Liver (tissue), 9 donors: ENCODE results near the gene PEX5L. TPM values are rescaled to one million over a fixed set of nuclear protein-coding genes. Genes with fewer than 3 reads are reported as not detected.

Experiments
- DNase-seq: peaks from one replicate; pipeline ENCODE4 v3.0.0-alpha.2; 2017; ENCODE audit warnings: low spot score
- H3K27ac ChIP-seq, 2 donors: one replicate each; pipeline ENCODE4 v1.7.0; 2013; ENCODE audit warnings: inconsistent platforms in 2 of 2, low read length in 2 of 2, control low read depth in 1 of 2, low read depth in 1 of 2, mild to moderate bottlenecking in 1 of 2
- H3K27me3 ChIP-seq, 4 donors: one replicate each; pipeline versions ENCODE4 v1.6.1 to v1.7.0; 2013; ENCODE audit warnings: low read length in 3 of 4, inconsistent platforms in 1 of 4, mild to moderate bottlenecking in 1 of 4, moderate library complexity in 1 of 4; ENCODE audit not compliant: control insufficient read depth in 4 of 4, insufficient read depth in 4 of 4
- H3K36me3 ChIP-seq, 4 donors: one replicate each; pipeline versions ENCODE4 v1.6.1 to v1.7.0; 2013; ENCODE audit warnings: low read length in 3 of 4, mild to moderate bottlenecking in 3 of 4, low read depth in 1 of 4, moderate library complexity in 1 of 4; ENCODE audit not compliant: control insufficient read depth in 4 of 4, insufficient read depth in 3 of 4
- H3K4me1 ChIP-seq, 4 donors: one replicate each; pipeline versions ENCODE4 v1.6.1 to v1.7.0; 2013; ENCODE audit warnings: low read length in 3 of 4, mild to moderate bottlenecking in 3 of 4, moderate library complexity in 1 of 4; ENCODE audit not compliant: control insufficient read depth in 4 of 4, insufficient read depth in 4 of 4
- H3K4me3 ChIP-seq, 3 donors: one replicate each; pipeline versions ENCODE4 v1.6.1 to v1.7.0; 2013; ENCODE audit warnings: low read length in 3 of 3, control low read depth in 1 of 3, low read depth in 1 of 3, mild to moderate bottlenecking in 1 of 3
- H3K9ac ChIP-seq, 2 donors: one replicate each; pipeline ENCODE4 v1.7.0; 2013; ENCODE audit warnings: low read length in 2 of 2, mild to moderate bottlenecking in 2 of 2, moderate library complexity in 2 of 2, control low read depth in 1 of 2, low read depth in 1 of 2
- H3K9me3 ChIP-seq, 4 donors: one replicate each; pipeline versions ENCODE4 v1.6.1 to v1.7.0; 2013; ENCODE audit warnings: low read length in 3 of 4; ENCODE audit not compliant: control insufficient read depth in 4 of 4
- ATF3 ChIP-seq: IDR thresholded peaks from 2 replicates; pipeline ENCODE4 v1.6.1; 2016; ENCODE audit warnings: antibody characterized with exemption
- FOXA1 ChIP-seq: IDR thresholded peaks from 2 replicates; pipeline ENCODE4 v1.6.1; 2016; ENCODE audit warnings: antibody characterized with exemption
- FOXA2 ChIP-seq: IDR thresholded peaks from 2 replicates; pipeline ENCODE4 v1.6.1; 2016; ENCODE audit warnings: antibody characterized with exemption
- GABPA ChIP-seq, 2 donors: IDR thresholded peaks in 1 of 2; conservative IDR thresholded peaks in 1 of 2; 2 replicates each; pipeline ENCODE4 v1.6.1; 2016; ENCODE audit warnings: antibody characterized with exemption in 2 of 2, mild to moderate bottlenecking in 1 of 2, moderate library complexity in 1 of 2
- HNF4A ChIP-seq, 2 donors: conservative IDR thresholded peaks; 2 replicates each; pipeline ENCODE4 v1.6.1; 2016; ENCODE audit warnings: antibody characterized with exemption in 2 of 2, mild to moderate bottlenecking in 2 of 2
- HNF4G ChIP-seq: IDR thresholded peaks from 2 replicates; pipeline ENCODE4 v1.6.1; 2016; ENCODE audit warnings: antibody characterized with exemption
- JUND ChIP-seq, 2 donors: IDR thresholded peaks; 2 replicates each; pipeline ENCODE4 v1.6.1; 2016; ENCODE audit warnings: antibody characterized with exemption in 2 of 2
- NR2F2 ChIP-seq: IDR thresholded peaks from 2 replicates; pipeline ENCODE4 v1.6.1; 2016; ENCODE audit warnings: antibody characterized with exemption
- REST ChIP-seq: IDR thresholded peaks from 2 replicates; pipeline ENCODE4 v1.6.1; 2016; ENCODE audit warnings: antibody characterized with exemption, mild to moderate bottlenecking
- RXRA ChIP-seq, 2 donors: IDR thresholded peaks; 2 replicates each; pipeline ENCODE4 v1.6.1; 2017 to 2018; ENCODE audit warnings: antibody characterized with exemption in 2 of 2, mild to moderate bottlenecking in 1 of 2
- TAF1 ChIP-seq: conservative IDR thresholded peaks from 2 replicates; pipeline ENCODE4 v1.6.1; 2016; ENCODE audit warnings: antibody characterized with exemption, mild to moderate bottlenecking
- WGBS: extraction: QIAGEN DNeasy Blood & Tissue Kit; methylation state at CpG from one replicate; pipeline ENCODE4 v1.1.7; 2013; 5-methylcytosine and 5-hydroxymethylcytosine counted together
- polyA plus RNA-seq, 2 donors: library from polyadenylated mRNA; stranded (reverse) in 1 of 2; unstranded in 1 of 2; fragments of 200-250 nt in 1 of 2; fragments of >200 nt in 1 of 2; fragmentation: Nextera tagmentation in 1 of 2; extraction: Ambion mirVana in 1 of 2; gene quantifications; one replicate each; pipeline versions ENCODE4 v1.2.1 to v1.2.3, GENCODE V29; 2013 to 2015
- total RNA-seq, 2 donors: library from RNA; depleted of rRNA; stranded (reverse); fragments of >200 nt; gene quantifications; one replicate each; pipeline ENCODE4 v1.2.3, GENCODE V29; 2014
- TF ChIP-seq, protein P1 (sequence below): IDR thresholded peaks from 2 replicates; pipeline ENCODE4 v1.6.1; 2016; ENCODE audit warnings: antibody characterized with exemption
- TF ChIP-seq, protein P2 (sequence below): fragments of 150-350 bp; IDR thresholded peaks from 2 replicates; pipeline ENCODE4 v1.5.1; 2017; ENCODE audit warnings: improper control_type of control experiment, low read depth, low read length; ENCODE audit not compliant: missing input control
- donor health status: healthy.
- donor health status: healthy.
- donor health status: healthy.
- donor health status: healthy.
- donor health status: healthy.

The PEX5L gene
- total and polyA plus RNA-seq, 4 donors: 0.03 TPM; not detected in 3

DNA sequence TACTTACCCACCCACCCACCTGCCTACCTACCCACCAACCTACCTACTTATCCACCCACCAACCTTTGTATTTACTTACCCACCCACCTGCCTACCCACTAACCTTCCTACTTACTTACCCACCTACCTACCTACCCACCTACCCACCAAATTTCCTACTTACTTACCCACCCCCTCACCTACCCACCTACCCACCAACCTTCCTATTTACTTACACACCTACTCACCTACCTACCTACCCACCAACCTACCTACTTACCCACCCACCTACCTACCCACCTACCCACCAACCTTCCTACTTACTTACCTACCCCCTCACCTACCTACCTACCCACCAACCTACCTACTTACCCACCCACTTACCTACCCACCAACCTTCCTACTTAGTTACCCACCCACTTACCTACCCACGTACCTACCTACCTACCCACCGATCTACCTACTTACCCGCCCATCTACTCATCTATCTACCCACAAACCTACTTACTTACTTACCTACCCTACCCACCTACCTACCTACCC is 204.3 kb downstream of the PEX5L start:
- peaks cover 0 to 4% (median 0%) of the 10 kb centered on the region in 4 donors for H3K4me1 ChIP-seq
- 98% methylated on average over 3 of the region's 3 CpGs for WGBS
- no peaks in the 10 kb centered on the region for H3K9me3 ChIP-seq
- no peaks in the 10 kb centered on the region for H3K36me3 ChIP-seq
- no peaks in the 10 kb centered on the region for H3K27me3 ChIP-seq
- no peak overlapping the region for H3K9ac ChIP-seq
- TF ChIP-seq HNF4A (conservative IDR thresholded peaks at IDR 0.05) (no peak), HNF4G (no peak), TAF1 (no peak), FOXA1 (no peak), REST (no peak), NR2F2 (no peak), ATF3 (no peak), JUND (IDR thresholded peaks at IDR 0.05) (no peak)
- TF ChIP-seq, protein P1, sequence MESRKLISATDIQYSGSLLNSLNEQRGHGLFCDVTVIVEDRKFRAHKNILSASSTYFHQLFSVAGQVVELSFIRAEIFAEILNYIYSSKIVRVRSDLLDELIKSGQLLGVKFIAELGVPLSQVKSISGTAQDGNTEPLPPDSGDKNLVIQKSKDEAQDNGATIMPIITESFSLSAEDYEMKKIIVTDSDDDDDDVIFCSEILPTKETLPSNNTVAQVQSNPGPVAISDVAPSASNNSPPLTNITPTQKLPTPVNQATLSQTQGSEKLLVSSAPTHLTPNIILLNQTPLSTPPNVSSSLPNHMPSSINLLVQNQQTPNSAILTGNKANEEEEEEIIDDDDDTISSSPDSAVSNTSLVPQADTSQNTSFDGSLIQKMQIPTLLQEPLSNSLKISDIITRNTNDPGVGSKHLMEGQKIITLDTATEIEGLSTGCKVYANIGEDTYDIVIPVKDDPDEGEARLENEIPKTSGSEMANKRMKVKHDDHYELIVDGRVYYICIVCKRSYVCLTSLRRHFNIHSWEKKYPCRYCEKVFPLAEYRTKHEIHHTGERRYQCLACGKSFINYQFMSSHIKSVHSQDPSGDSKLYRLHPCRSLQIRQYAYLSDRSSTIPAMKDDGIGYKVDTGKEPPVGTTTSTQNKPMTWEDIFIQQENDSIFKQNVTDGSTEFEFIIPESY: no peak
- TF ChIP-seq, protein P2, sequence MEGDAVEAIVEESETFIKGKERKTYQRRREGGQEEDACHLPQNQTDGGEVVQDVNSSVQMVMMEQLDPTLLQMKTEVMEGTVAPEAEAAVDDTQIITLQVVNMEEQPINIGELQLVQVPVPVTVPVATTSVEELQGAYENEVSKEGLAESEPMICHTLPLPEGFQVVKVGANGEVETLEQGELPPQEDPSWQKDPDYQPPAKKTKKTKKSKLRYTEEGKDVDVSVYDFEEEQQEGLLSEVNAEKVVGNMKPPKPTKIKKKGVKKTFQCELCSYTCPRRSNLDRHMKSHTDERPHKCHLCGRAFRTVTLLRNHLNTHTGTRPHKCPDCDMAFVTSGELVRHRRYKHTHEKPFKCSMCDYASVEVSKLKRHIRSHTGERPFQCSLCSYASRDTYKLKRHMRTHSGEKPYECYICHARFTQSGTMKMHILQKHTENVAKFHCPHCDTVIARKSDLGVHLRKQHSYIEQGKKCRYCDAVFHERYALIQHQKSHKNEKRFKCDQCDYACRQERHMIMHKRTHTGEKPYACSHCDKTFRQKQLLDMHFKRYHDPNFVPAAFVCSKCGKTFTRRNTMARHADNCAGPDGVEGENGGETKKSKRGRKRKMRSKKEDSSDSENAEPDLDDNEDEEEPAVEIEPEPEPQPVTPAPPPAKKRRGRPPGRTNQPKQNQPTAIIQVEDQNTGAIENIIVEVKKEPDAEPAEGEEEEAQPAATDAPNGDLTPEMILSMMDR: no peak
- H3K27ac ChIP-seq: no peak overlapping the region
- H3K4me3 ChIP-seq: no peak overlapping the region
- DNase-seq: no peak

GRCh38 chr3:179829401-179829800 is 207.3 kb downstream of the PEX5L start:
- 76% methylated on average over 5 of the region's 5 CpGs for WGBS
- Histone ChIP-seq H3K9me3 (no peaks in the 10 kb centered on the region), H3K27me3 (peaks cover 0 to 3% (median 0%) of the 10 kb centered on the region in 4 donors), H3K4me1 (peaks cover 0 to 4% (median 0%) of the 10 kb centered on the region in 4 donors), H3K36me3 (no peaks in the 10 kb centered on the region), H3K27ac (no peak overlapping the region), H3K9ac (no peak overlapping the region), H3K4me3 (no peak overlapping the region)
- TF ChIP-seq FOXA1 (no peak), FOXA2 (no peak), HNF4G (no peak), TAF1 (no peak), HNF4A (conservative IDR thresholded peaks at IDR 0.05) (no peak), RXRA (IDR thresholded peaks at IDR 0.05) (no peak), REST (no peak), ATF3 (no peak), GABPA (IDR thresholded peaks at IDR 0.05 in 1 of 2, conservative IDR thresholded peaks at IDR 0.05 in 1 of 2) (no peak)
- TF ChIP-seq, protein P2: no peak
- TF ChIP-seq, protein P1: no peak
- no peak for DNase-seq
